ENCODE measurements around the gene GCG. TPM values are rescaled to one million over a fixed set of nuclear protein-coding genes. Genes with fewer than 3 reads are reported as not detected.

Gene GCG
- total RNA-seq, 1 experiment from 2014 or later, result not detected

- no peak for TF ChIP-seq REST (IDR thresholded peaks at IDR 0.05; ENCODE audit: low read depth)
- TF ChIP-seq POLR2A (IDR thresholded peaks at IDR 0.05; ENCODE audit: borderline replicate concordance, extremely low read depth, insufficient read depth, insufficient read length), result no peak
- TF ChIP-seq EGR1 (IDR thresholded peaks at IDR 0.05; ENCODE audit: low read depth), result no peak
- no peak for TF ChIP-seq MAX (IDR thresholded peaks at IDR 0.05)
- TF ChIP-seq TCF7L2 (IDR thresholded peaks at IDR 0.05; ENCODE audit: borderline replicate concordance, extremely low read depth, insufficient read depth, insufficient read length), result no peak
- TF ChIP-seq ELF1 (IDR thresholded peaks at IDR 0.05; ENCODE audit: borderline replicate concordance, low read depth), result no peak
- TF ChIP-seq FOSL1 (IDR thresholded peaks at IDR 0.05; ENCODE audit: low read depth), result no peak
- no peak for TF ChIP-seq RAD21 (IDR thresholded peaks at IDR 0.05; ENCODE audit: low read depth)
- no peak for TF ChIP-seq EZH2 (IDR thresholded peaks at IDR 0.05)
- no peak for TF ChIP-seq EZH2phosphoT487 (IDR thresholded peaks at IDR 0.05; ENCODE audit: borderline replicate concordance)
- TF ChIP-seq POLR2AphosphoS5 (IDR thresholded peaks at IDR 0.05; ENCODE audit: low read depth, low read length), result no peak
- no peak for TF ChIP-seq SRF (IDR thresholded peaks at IDR 0.05; ENCODE audit: low read depth)
- TF ChIP-seq YY1 (IDR thresholded peaks at IDR 0.05; ENCODE audit: extremely low read depth, insufficient replicate concordance, low read depth, low read length), result no peak
- TF ChIP-seq, protein P1, sequence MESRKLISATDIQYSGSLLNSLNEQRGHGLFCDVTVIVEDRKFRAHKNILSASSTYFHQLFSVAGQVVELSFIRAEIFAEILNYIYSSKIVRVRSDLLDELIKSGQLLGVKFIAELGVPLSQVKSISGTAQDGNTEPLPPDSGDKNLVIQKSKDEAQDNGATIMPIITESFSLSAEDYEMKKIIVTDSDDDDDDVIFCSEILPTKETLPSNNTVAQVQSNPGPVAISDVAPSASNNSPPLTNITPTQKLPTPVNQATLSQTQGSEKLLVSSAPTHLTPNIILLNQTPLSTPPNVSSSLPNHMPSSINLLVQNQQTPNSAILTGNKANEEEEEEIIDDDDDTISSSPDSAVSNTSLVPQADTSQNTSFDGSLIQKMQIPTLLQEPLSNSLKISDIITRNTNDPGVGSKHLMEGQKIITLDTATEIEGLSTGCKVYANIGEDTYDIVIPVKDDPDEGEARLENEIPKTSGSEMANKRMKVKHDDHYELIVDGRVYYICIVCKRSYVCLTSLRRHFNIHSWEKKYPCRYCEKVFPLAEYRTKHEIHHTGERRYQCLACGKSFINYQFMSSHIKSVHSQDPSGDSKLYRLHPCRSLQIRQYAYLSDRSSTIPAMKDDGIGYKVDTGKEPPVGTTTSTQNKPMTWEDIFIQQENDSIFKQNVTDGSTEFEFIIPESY (IDR thresholded peaks at IDR 0.05; ENCODE audit: extremely low read depth, insufficient replicate concordance, low read length), result no peak
- TF ChIP-seq CBX3 (IDR thresholded peaks at IDR 0.05; ENCODE audit: low read depth), result no peak
- no peak for TF ChIP-seq CEBPB (IDR thresholded peaks at IDR 0.05; ENCODE audit: low read depth)
- no peak for TF ChIP-seq SIN3A (IDR thresholded peaks at IDR 0.05; ENCODE audit: low read depth)
- no peak for TF ChIP-seq SP1 (IDR thresholded peaks at IDR 0.05; ENCODE audit: low read depth)
- TF ChIP-seq ZNF274 (IDR thresholded peaks at IDR 0.05; ENCODE audit: low read depth, low read length), result no peak
- TF ChIP-seq, protein P2, sequence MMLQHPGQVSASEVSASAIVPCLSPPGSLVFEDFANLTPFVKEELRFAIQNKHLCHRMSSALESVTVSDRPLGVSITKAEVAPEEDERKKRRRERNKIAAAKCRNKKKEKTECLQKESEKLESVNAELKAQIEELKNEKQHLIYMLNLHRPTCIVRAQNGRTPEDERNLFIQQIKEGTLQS (IDR thresholded peaks at IDR 0.05), result no peak
- no peaks in the 10 kb centered on the region for H3K4me1 ChIP-seq (ENCODE audit: control insufficient read depth in 1 of 2, insufficient read depth in 2 of 2, low read length in 2 of 2)
- no peaks in the 10 kb centered on the region for H4K20me1 ChIP-seq (ENCODE audit: insufficient read depth)
- H3K4me2 ChIP-seq (ENCODE audit: low read length), result no peak overlapping the region
- no peak for ATAC-seq
- no peaks in the 10 kb centered on the region for H3K9me3 ChIP-seq (ENCODE audit: control insufficient read depth in 1 of 2, insufficient read depth in 1 of 2, low read depth in 1 of 2, low read length in 2 of 2)
- H3K79me2 ChIP-seq (ENCODE audit: insufficient read depth, low read length), result no peaks in the 10 kb centered on the region
- ChIA-PET RAD21 (ENCODE audit: low non-redundant PET in 1 of 2, low total read pairs in 2 of 2, uncharacterized antibody in 2 of 2, unreplicated experiment in 2 of 2) (no interaction called here), CTCF (interaction anchor here (1.1 to 6.2 kb wide), 2 partner anchors 65 to 142 kb away, joined by 3 to 119 read pairs; no protein-coding TSS in a partner anchor), POLR2A (no interaction called here)
- DNase-seq (ENCODE audit: low read depth, low spot score), result no peak
- H3K4me3 ChIP-seq (replicated peaks in 1 of 2; ENCODE audit: low read depth in 1 of 2, low read length in 2 of 2), result no peak overlapping the region
- H3K9ac ChIP-seq (ENCODE audit: low read length), result no peak overlapping the region
- no peak overlapping the region for H3K27ac ChIP-seq (ENCODE audit: low read depth, low read length)
- no peak overlapping the region for H2AFZ ChIP-seq (ENCODE audit: low read depth, low read length, poor library complexity, severe bottlenecking)
- no peaks in the 10 kb centered on the region for H3K27me3 ChIP-seq (ENCODE audit: insufficient read depth, low read length)
- H3K9me2 ChIP-seq (ENCODE audit: insufficient read depth), result no peaks in the 10 kb centered on the region
- intact Hi-C loops (cut with micrococcal nuclease), result no loop called here
- H3K36me3 ChIP-seq (ENCODE audit: control insufficient read depth in 1 of 2, insufficient read depth in 2 of 2, low read length in 2 of 2), result no peaks in the 10 kb centered on the region
- BruUV-seq (replicated peaks), result no TSS peak
Observed at GRCh38 chr2:162156149-162156548, 4.1 kb upstream of the GCG start.

Data from HCT116 (cell line).